GM12874 (cell line): ENCODE results near the gene RTN4.
A peak's percentile ranks its signal among the peaks of the same experiment; 100 is the strongest.

Experiments
- TF ChIP-seq, protein P1 (sequence below): IDR thresholded peaks from 2 replicates; pipeline ENCODE4 v1.5.1; 2011; ENCODE audit warnings: low read depth, mild to moderate bottlenecking, control low read depth, low read length, moderate library complexity; ENCODE audit not compliant: insufficient read depth

The RTN4 gene

DNA sequence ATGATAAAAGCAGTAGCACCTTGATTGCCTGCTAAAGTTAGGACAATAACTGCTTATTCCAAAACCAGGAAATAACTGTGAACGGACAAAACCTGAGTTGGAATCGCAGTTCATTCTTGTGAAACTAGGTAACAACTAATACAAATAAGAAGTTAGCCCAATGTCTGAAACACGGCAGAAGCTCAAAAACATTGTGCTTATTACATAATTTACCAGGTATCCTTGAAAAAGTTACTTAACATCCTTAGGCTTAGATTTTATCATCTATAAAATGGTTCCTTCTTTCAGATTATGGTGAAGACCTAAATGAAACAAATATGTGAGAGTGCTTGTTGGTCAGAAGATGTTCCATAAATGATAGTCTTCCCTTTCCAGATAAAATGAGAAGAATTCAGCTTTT lies 32.4 kb downstream of the RTN4 start:
- TF ChIP-seq, protein P1, sequence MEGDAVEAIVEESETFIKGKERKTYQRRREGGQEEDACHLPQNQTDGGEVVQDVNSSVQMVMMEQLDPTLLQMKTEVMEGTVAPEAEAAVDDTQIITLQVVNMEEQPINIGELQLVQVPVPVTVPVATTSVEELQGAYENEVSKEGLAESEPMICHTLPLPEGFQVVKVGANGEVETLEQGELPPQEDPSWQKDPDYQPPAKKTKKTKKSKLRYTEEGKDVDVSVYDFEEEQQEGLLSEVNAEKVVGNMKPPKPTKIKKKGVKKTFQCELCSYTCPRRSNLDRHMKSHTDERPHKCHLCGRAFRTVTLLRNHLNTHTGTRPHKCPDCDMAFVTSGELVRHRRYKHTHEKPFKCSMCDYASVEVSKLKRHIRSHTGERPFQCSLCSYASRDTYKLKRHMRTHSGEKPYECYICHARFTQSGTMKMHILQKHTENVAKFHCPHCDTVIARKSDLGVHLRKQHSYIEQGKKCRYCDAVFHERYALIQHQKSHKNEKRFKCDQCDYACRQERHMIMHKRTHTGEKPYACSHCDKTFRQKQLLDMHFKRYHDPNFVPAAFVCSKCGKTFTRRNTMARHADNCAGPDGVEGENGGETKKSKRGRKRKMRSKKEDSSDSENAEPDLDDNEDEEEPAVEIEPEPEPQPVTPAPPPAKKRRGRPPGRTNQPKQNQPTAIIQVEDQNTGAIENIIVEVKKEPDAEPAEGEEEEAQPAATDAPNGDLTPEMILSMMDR, result no peak

DNA sequence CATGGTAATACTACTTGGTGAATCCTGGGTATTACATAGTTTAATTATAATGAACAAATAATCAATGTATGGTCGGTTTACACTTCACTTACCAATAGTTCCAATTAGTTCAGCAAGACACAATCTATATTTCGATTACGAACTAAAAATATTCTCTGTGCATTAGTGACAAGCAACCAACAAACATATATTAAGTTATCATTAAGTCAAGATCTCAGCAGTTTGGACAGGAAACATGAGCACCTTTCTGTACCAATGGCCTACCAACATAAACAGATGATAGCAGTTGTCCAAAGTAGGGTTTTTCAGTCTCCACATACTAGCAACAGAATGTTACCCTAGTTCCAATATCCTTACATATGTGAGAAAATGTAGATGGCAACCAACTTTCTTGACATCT lies 32.8 kb downstream of the RTN4 start:
- TF ChIP-seq, protein P1, result no peak

DNA sequence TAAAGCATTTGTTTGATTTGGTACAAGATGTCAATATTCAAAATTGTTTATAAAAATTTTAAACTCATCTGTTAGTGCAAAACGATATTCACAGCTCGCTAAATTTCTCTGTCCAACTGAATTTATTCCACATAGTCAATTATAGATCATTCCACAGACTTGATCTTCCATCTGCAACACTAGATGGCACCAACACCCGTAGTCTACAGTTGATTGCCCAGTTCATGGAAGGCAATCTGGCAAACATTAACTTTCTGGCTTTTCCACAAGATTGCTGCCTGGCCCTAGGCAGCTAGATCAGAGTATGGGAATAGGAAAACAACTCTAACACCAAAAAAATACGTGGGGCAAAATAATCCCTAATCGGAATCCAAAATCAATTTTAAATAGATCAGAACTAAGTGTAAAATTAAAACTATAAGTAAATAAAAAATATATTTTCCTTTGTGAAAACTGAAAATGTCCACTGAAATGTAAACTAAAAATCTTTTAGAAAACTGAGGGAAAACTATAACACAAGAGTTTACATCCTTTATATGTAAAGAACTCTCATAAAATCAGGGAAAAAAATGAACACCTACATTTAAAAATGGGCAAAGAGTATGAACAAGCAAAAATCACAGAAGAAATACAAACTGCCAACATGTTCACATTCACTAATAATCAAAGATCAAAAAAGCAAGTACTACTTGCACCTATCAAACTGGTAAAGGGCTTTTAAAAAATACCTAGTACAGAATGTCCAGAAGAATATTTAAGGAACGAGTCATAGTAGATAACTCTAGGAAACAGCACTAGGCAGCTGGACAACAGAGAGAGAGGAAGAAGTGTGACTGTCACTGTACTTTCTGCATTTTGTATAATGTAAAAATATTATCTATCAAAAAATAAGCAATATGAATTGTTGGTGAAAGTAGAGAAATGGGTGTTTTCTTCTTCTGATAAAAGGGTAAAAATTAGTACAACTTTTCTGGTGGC lies 35.0 kb downstream of the RTN4 start:
- TF ChIP-seq, protein P1, result peak; percentile 24; the same call in 1 of the 2 replicates

DNA sequence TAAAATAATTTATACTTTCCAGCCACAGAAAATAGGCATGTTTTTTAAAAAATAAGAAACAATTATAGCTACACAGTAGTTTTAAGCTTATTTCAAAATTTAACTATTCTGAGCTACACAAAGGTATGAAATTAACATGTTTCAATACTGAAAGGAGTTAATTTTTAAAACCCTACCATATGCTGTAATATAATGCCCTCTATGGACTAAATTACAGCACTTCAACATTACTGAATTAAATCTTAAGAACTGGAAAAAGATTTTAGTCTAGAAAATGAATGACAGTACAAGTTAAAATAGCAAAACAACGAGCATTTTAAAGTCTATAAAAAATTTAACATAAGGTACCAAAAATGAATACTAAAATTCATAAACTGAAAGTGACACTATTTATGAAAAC lies 36.3 kb downstream of the RTN4 start:
- TF ChIP-seq, protein P1, result no peak

DNA sequence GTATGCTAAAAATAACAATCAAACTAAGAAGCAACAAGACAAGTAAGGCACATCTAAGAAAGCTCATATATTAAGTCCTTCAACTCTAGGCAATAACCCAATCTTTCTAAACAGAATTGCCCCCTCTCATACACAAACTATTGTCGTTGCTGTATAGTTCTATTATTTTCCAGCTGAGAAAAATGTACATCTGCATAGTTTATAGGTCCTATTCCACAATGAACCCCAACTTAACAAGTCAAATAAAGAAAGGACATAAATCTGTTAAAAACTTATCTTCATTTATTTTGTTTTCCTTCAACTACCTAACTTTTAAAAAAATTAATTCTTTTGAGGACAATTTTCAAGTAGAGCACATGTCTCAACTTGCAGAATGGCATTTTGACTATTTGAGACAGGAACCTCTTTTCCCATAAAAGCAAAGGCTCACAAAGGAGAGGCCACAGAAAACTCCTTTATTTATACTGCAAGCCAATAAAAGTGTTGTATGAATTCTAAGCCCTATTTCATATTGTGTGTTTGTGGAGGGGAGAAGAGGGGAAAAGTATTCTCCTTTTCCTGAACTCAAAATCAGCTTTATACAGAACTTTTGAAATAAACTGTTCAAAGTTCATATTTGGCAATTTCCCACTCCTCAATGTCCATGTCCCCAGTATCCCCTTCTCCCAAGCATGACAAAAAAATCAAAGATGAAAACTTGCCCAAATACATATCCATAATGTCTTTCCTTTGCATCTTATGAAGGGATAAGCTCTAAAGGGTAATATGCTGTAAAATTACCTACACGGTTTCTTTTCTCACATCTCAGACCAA lies 37.4 kb downstream of the RTN4 start:
- TF ChIP-seq, protein P1, result no peak

DNA sequence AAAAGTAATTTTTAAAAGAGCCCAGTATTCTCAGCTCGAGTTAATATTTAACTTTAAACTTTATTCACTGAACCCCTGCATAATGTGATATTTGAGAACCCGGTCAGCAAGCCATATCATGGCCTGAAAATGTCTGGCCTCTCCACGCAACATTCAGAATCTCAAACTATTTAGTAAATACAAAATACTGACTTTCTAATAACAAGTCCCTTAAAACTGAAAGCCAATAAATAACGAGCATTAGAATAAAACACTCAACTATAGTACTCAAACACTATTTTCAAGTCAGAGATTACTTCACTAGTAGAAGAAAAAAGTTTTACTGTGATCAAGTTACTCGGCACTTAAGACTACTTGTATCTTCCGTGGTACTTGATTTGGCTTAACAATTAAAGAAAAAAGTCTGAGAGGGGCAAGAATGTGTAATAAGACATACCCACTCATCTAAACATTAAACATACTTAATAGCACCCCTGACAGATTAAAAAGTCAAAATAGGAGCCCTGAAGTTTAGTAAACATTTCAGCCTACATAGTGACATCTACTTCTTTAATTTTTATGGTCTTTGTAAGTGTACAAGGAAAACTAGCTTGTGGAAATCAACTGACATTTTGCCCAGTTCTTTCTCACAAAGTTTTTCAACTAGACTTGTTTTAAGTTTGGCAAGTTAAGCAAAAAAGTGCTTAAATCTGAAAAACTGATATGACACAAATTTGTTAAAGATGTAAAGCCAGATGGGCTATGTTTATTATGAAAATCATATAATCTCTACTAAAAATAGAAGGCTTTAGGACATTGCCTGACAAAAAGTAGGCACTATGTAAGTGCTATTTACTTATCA lies 38.2 kb downstream of the RTN4 start:
- TF ChIP-seq, protein P1, result no peak
